NCI-H526 (cell line): Measurements from ENCODE around the gene ABCF1.

Experiments used
- DNase-seq, 2 experiments: peaks; one replicate each; lab custom pipeline; 2025; lab: John Stamatoyannopoulos, UW

The ABCF1 gene

DNA sequence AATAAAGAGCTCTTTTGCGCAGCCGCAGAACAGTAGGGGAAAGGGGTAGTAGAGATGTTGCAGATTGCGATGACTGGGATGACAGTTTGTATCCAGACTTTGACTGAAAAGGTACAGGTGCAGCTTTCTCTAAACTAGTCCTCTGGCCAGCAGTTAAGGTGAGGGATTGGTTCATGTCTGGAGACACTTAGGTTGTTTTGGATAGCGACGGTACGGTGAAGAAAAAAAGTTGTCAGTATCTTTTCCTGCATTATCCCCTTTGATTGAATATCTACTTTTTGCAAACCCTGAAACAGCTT is 13.6 kb upstream of the ABCF1 start:
- no peak for DNase-seq

DNA sequence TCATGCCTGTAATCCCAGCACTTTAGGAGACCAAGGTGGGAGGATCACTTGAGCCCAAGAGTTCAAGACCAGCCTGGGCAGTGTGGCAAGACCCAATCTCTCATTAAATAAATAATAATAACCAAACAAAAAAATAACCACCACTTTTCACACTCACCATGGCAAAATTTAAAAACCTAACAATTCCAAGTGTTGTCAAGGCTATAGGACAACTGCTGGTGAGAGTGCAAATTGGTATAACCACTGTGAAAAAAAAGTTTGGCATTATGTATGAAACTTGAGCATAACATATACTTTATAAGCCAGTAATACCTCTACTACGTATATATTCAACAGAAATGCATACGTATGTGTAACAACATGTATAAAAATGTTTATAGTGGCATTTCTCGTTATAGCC is 10.3 kb upstream of the ABCF1 start:
- no peak for DNase-seq

GRCh38 chr6:30562470-30563425 is 8.5 kb upstream of the ABCF1 start:
- DNase-seq, result no peak

DNA sequence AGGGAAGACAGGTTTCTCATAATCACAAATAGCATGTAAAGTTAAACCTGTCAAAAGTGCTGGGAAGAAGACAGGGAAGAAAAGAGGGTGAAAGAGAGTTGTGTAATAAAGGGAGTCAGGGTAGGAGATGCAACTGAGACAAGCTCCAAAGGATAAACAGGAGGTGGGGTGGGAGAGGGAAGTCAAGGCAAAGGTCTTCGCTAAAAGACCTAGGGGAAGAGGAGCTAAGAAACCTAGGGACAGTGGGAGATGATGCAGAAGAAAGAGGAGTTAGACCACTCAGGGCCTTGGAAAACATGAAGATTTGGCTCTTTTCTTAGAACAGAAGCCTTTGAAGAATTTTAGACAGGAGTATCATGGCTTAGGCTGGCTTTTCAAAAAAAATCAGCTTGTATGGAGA is 7.1 kb upstream of the ABCF1 start:
- no peak for DNase-seq

- DNase-seq, result no peak
Measured at GRCh38 chr6:30565772-30566171, 5.5 kb upstream of the ABCF1 start.

DNA sequence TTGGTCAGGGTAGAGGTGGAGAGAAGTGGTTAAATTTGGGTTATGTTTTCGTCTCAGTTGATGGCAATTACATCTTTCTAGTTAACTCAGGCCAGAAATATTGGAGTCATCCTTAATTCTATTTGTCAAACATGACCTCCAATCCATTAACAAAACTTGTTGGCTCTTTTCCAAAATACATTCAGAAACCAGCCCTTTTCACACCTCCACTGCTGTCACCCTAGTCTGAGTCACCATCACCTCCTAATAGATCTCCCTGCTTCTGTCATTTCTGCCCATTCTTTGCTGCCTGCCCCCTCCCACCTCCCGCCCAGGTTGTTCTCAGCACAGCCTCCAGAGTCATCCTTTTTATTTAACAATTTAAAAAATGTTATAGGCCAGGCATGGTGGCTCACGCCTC is 3.0 kb upstream of the ABCF1 start:
- DNase-seq, result no peak

GRCh38 chr6:30570263-30570662 is 979 bp upstream of the ABCF1 start:
- DNase-seq, result no peak

GRCh38 chr6:30570740-30571074 is 535 bp upstream of the ABCF1 start:
- no peak for DNase-seq

DNA sequence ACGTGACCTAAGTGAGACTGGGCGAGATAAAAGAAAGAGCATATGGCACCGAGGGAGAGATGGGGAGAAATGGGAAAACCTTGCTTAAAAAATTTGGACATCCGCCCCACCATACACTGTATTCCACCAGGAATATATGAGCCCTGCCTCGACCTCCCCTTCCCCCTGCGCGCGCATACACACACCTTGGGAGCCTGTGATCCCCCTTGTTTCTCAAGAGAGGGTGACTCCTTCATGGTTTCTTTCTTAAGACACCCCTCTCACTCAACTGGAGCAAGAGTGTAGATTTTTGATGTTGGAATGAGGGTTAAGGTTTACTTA is 480 bp downstream of the ABCF1 start:
- DNase-seq, result no peak

- no peak for DNase-seq
Measured at GRCh38 chr6:30572148-30572547, 906 bp downstream of the ABCF1 start.

DNA sequence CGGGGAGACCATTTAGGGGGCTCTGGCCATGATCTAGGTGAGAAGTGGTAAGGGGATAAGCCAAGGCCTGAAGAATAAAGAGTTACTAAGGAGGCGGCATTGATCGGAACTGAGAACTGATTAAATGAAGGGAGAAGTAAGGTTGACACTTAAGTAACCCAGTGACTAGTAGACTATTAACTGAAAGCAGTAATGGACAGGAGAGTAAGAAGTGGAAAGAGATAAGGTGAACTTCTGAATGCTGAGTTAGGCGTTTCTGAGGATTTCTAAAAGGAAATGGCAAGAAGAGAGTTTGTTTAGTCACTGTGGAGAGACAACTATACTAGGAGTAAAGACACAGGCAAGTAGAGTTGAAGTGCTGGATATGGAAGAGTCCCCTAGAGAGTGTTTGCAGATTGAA is 1.9 kb downstream of the ABCF1 start:
- no peak for DNase-seq

DNA sequence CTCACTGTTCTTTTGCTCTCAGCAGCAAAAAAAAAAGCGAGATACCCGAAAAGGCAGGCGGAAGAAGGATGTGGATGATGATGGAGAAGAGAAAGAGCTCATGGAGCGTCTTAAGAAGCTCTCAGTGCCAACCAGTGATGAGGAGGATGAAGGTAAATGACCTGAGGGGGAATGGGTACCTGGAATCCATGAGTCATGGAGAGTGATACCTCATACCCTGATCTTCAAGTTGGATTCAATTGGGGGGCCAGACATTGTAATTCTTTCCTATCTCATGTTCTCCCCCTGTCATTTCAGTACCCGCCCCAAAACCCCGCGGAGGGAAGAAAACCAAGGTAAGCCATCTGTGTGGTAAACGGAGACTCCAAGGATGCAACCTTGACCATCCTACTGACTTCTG is 6.8 kb downstream of the ABCF1 start:
- DNase-seq, result no peak

DNA sequence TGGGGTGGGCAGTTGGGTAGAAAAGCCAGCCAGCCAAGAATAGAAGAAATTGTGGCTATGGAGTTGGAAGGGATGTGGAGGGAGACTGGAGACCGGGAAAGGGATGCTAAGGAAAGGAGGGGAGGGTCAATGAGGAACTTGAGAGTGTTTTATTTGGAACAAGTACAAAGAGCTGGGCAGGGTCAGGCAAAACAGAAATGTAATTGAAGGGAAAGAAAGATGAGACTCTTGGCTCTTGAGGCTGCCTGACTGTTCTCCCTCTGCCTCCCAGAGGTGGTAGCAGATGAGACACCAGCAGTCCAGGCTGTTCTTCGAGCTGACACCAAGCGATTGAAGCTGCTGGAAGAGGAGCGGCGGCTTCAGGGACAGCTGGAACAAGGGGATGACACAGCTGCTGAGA is 12.7 kb downstream of the ABCF1 start:
- DNase-seq, result no peak

GRCh38 chr6:30589754-30590358 is 18.6 kb downstream of the ABCF1 start:
- no peak for DNase-seq

DNA sequence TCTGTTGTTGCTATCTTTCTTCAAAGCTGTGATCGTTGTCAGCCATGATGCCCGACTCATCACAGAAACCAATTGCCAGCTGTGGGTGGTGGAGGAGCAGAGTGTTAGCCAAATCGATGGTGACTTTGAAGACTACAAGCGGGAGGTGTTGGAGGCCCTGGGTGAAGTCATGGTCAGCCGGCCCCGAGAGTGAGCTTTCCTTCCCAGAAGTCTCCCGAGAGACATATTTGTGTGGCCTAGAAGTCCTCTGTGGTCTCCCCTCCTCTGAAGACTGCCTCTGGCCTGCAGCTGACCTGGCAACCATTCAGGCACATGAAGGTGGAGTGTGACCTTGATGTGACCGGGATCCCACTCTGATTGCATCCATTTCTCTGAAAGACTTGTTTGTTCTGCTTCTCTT is 19.3 kb downstream of the ABCF1 start:
- DNase-seq, result no peak

GRCh38 chr6:30591008-30591407 is 19.8 kb downstream of the ABCF1 start:
- no peak for DNase-seq

DNA sequence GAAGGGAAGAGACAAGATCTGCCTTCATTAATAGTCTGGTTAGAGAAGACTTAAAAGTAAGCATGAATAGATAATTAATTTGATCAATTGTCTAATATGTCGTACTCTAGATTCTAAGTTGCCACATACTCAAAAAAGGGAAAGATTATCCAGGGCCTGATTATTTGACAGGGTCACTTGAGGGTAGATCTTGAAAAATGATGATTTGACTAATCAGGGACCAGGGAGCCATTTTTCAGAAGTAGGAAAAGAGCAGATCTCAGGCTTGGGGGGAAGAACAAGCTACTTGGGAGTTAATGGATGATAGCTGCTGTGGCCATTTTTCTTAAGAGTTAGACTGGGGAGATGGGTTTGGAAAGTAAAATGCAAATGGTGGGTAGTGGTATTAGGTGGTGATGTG is 21.0 kb downstream of the ABCF1 start:
- DNase-seq, result no peak

DNA sequence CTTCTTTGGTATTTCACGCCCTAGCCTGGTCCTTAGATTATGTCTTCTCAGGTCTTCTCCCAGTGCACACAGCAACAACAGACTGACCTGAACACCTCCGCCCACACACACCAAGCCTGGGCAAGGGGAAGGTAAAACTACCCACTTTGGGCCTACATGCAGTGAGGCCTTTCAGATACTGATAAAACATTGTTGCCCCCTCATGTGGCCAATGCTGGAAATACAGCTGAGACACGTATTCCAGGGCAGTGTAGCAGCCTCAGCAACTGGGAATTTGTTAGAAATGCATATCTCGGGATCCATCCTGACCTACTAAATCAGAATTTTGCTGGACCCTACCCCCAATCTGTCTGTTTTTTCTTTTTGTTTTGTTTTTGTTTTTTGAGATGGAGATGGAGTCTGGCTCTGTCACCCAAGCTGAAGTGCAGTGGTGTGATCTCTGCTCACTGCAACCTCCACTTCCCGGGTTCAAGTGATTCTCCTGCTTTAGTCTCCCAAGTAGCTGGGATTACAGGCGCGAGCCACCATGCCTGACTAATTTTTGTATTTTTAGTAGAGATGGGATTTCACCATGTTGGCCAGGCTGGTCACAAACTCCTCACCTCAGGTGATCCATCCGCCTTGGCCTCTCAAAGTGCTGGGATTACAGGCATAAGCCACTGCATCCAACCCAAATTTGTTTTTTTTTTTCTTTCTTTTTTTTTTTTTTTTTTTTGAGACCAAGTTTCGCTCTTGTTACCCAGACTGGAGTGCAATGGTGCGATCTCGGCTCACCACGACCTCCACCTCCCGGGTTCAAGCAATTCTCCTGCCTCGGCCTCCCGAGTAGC is 26.3 kb downstream of the ABCF1 start:
- peak; percentile 53 to 84 for DNase-seq

DNA sequence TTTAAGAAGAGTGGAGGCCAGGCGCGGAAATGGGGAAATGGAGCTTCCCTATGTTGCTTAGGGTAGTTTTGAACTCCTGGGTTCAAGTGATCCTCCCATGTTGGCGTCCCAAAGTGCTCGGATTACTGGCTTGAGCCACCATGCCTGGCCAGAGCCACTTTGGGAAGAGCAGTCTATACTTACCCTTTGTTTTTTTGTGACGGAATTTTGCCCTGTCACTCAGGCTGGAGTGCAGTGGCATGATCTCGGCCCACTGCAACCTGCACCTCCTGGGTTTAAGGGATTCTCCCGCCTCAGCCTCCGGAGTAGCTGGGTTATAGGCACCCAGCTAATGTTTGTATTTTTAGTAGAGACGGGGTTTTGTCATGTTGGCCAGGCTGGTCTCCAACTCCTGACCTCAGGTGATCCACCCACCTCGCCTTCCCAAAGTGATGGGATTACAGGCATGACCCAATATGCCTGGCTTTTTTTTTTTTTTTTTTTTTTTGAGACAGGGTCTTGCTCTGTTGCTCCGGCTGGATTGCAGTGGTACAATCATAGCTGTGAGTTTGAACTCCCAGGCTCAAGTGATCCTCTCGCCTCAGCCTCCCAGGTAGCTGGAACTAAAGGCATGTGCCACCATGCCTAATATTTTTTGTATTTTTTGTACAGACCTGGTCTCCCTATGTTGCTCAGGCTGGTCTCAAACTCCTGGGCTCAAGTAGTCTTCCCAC is 27.8 kb downstream of the ABCF1 start:
- no peak for DNase-seq

- DNase-seq, result no peak
Measured at GRCh38 chr6:30599625-30600324, 28.5 kb downstream of the ABCF1 start.

DNA sequence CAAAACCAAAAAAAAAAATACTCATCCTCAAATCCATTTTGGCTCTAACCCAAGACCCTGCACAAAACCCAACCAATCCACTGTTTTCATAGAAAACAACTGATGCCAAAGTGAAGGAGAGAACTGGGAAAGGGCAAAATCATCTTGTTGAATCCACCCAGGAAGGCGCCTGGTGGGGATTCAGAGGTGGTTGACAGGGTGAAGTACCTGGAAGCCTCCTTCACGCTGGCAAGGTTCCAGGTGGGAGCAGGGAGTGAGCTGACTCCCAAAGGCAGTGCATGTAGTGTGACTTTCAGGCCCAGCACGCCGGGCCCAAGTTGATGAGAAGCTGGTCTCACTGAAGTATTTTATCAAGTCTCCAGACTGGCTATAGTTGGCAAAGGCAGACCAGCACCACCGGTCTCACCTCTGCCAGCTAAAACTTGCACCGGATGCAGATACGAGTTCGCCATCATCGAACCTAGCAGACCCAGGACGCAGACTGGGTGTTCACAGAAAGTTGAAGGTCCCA is 29.3 kb downstream of the ABCF1 start:
- no peak for DNase-seq

GRCh38 chr6:30601436-30601814 is 30.2 kb downstream of the ABCF1 start:
- DNase-seq, result no peak
